ENCODE results near the gene TBX21.

GRCh38 chr17:47721725-47722124 lies 11.3 kb upstream of the TBX21 start:
- TF ChIP-seq POLR2A (IDR thresholded peaks at IDR 0.05) (no peak), CTCF (IDR thresholded peaks at IDR 0.05) (no peak)

All from heart left ventricle (tissue), 13 donors.